Measurements from ENCODE around the gene DNAH17. TPM values are rescaled to one million over a fixed set of nuclear protein-coding genes. Genes with fewer than 3 reads are reported as not detected.
A peak's percentile ranks its signal among the peaks of the same experiment; 100 is the strongest.

The DNAH17 gene
- total and polyA plus RNA-seq, 2 of the 13 experiments (the other 11 are each of a cell fraction or from before 2014, with no cell fraction given): 0.86 to 1.6 TPM

DNA sequence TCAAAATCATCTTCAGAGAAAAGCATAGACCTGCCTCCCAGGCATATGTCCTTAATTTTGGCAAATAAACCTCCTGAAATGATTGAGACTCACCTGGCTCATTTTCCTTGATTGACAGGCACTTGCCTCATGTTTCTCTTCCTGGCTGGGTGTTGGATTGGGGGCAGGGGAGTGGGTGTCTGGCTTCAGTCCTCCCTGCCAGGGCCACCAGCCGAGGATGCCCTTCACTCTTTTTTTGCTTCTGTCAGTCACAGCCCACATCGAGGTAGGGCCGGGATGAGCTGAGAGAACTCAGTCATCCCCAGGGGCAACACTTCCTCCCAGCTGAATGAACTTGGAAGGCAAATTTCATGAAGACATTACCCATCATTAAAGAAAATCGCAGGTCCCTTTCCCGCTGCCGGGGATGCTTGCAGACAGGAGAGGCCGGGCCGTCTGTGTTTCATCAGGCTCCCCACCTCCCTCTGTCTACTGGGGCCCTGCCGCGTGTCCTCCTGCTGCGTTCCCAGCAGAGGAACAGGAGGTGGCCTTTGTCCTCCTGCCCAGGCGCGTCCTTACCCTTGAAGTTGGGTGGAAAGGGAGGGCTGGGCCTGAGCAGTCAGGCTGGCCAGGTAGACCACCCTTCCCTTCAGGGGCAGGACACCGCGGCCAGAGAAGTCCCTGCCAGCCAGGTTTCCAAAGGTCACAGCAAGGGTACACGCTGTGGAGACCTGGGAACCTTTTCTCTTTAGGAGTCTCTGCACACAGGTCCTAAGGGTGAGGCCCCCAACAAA, 11.2 kb upstream of the DNAH17 start (continued):
- TF ChIP-seq ZNF652 (CRISPR knock-in tag; IDR thresholded peaks at IDR 0.05; ENCODE audit: borderline replicate concordance, low read depth) (no peak), ZNF660 (CRISPR knock-in tag; IDR thresholded peaks at IDR 0.05; ENCODE audit: borderline replicate concordance, low read depth) (no peak), PHB2 (IDR thresholded peaks at IDR 0.05; ENCODE audit: partially characterized antibody) (no peak), THYN1 (CRISPR knock-in tag; IDR thresholded peaks at IDR 0.05; ENCODE audit: borderline replicate concordance, low read depth) (no peak), MLX (CRISPR knock-in tag; IDR thresholded peaks at IDR 0.05) (no peak; the same call in 1 of the 2 replicates), PRPF4 (IDR thresholded peaks at IDR 0.05; ENCODE audit: low read depth, low read length, poor library complexity, severe bottlenecking) (no peak), ZNF577 (CRISPR knock-in tag; IDR thresholded peaks at IDR 0.05; ENCODE audit: borderline replicate concordance, low read depth) (no peak), ZNF510 (CRISPR knock-in tag; IDR thresholded peaks at IDR 0.05; ENCODE audit: low read depth) (no peak), SP5 (CRISPR knock-in tag; IDR thresholded peaks at IDR 0.05; ENCODE audit: borderline replicate concordance, low read depth) (peak; percentile 57; the same call in 1 of the 2 replicates), ETV6 (CRISPR knock-in tag; conservative IDR thresholded peaks at IDR 0.05) (peak; percentile 42; the same call in 1 of the 2 replicates), ZNF17 (CRISPR knock-in tag; IDR thresholded peaks at IDR 0.05) (no peak), JARID2 (CRISPR knock-in tag; IDR thresholded peaks at IDR 0.05; ENCODE audit: insufficient replicate concordance) (no peak), RNF2 (conservative IDR thresholded peaks at IDR 0.05; ENCODE audit: low read depth) (no peak), ZNF616 (CRISPR knock-in tag; IDR thresholded peaks at IDR 0.05; ENCODE audit: low read depth) (no peak)
- TF ChIP-seq, protein P1, sequence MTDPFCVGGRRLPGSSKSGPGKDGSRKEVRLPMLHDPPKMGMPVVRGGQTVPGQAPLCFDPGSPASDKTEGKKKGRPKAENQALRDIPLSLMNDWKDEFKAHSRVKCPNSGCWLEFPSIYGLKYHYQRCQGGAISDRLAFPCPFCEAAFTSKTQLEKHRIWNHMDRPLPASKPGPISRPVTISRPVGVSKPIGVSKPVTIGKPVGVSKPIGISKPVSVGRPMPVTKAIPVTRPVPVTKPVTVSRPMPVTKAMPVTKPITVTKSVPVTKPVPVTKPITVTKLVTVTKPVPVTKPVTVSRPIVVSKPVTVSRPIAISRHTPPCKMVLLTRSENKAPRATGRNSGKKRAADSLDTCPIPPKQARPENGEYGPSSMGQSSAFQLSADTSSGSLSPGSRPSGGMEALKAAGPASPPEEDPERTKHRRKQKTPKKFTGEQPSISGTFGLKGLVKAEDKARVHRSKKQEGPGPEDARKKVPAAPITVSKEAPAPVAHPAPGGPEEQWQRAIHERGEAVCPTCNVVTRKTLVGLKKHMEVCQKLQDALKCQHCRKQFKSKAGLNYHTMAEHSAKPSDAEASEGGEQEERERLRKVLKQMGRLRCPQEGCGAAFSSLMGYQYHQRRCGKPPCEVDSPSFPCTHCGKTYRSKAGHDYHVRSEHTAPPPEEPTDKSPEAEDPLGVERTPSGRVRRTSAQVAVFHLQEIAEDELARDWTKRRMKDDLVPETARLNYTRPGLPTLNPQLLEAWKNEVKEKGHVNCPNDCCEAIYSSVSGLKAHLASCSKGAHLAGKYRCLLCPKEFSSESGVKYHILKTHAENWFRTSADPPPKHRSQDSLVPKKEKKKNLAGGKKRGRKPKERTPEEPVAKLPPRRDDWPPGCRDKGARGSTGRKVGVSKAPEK (CRISPR knock-in tag; IDR thresholded peaks at IDR 0.05; ENCODE audit: borderline replicate concordance): peak; percentile 18; the same call in 1 of the 2 replicates
- TF ChIP-seq, protein P2, sequence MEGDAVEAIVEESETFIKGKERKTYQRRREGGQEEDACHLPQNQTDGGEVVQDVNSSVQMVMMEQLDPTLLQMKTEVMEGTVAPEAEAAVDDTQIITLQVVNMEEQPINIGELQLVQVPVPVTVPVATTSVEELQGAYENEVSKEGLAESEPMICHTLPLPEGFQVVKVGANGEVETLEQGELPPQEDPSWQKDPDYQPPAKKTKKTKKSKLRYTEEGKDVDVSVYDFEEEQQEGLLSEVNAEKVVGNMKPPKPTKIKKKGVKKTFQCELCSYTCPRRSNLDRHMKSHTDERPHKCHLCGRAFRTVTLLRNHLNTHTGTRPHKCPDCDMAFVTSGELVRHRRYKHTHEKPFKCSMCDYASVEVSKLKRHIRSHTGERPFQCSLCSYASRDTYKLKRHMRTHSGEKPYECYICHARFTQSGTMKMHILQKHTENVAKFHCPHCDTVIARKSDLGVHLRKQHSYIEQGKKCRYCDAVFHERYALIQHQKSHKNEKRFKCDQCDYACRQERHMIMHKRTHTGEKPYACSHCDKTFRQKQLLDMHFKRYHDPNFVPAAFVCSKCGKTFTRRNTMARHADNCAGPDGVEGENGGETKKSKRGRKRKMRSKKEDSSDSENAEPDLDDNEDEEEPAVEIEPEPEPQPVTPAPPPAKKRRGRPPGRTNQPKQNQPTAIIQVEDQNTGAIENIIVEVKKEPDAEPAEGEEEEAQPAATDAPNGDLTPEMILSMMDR (CRISPR knock-in tag; IDR thresholded peaks at IDR 0.05): no peak; the same call in none of the 2 replicates
- TF ChIP-seq, protein P3, sequence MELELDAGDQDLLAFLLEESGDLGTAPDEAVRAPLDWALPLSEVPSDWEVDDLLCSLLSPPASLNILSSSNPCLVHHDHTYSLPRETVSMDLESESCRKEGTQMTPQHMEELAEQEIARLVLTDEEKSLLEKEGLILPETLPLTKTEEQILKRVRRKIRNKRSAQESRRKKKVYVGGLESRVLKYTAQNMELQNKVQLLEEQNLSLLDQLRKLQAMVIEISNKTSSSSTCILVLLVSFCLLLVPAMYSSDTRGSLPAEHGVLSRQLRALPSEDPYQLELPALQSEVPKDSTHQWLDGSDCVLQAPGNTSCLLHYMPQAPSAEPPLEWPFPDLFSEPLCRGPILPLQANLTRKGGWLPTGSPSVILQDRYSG (CRISPR knock-in tag; IDR thresholded peaks at IDR 0.05): no peak
- TF ChIP-seq, protein P4, sequence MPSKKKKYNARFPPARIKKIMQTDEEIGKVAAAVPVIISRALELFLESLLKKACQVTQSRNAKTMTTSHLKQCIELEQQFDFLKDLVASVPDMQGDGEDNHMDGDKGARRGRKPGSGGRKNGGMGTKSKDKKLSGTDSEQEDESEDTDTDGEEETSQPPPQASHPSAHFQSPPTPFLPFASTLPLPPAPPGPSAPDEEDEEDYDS (CRISPR knock-in tag; IDR thresholded peaks at IDR 0.05): no peak

Measured in HepG2 (cell line).